Retinal pigment epithelial cell (primary cell): ENCODE results near the gene HSPBP1.

Source experiments
- DNase-seq: peaks from one replicate; pipeline ENCODE4 v3.0.0-alpha.2; 2010; ENCODE audit warnings: low read depth
- H3K4me3 ChIP-seq: 2 replicates; pipeline ENCODE4 v1.5.1; 2011; ENCODE audit warnings: mild to moderate bottlenecking, low read length, control low read depth, moderate library complexity
- CTCF ChIP-seq: conservative IDR thresholded peaks from 2 replicates; pipeline ENCODE4 v1.5.1; 2011; ENCODE audit warnings: low read depth, low read length, control low read depth, inconsistent platforms

The HSPBP1 gene

GRCh38 chr19:55278391-55279135, 1.3 kb downstream of the HSPBP1 start:
- DNase-seq, result no peak
- no peak for TF ChIP-seq CTCF
- peak overlapping the region; percentile 96 for H3K4me3 ChIP-seq

GRCh38 chr19:55277494-55277893, 2.4 kb downstream of the HSPBP1 start:
- no peak overlapping the region for H3K4me3 ChIP-seq
- no peak for TF ChIP-seq CTCF
- DNase-seq, result no peak

- no peak overlapping the region for H3K4me3 ChIP-seq
- DNase-seq, result no peak
- no peak for TF ChIP-seq CTCF
These were observed 3.0 kb downstream of the HSPBP1 start for GRCh38 chr19:55276720-55277430.

GRCh38 chr19:55275851-55276719, 3.8 kb downstream of the HSPBP1 start:
- TF ChIP-seq CTCF, result no peak
- no peak overlapping the region for H3K4me3 ChIP-seq
- DNase-seq, result no peak

- no peak for DNase-seq
- no peak overlapping the region for H3K4me3 ChIP-seq
- no peak for TF ChIP-seq CTCF
These were observed 5.8 kb downstream of the HSPBP1 start for GRCh38 chr19:55273978-55274707.

- DNase-seq, result no peak
- H3K4me3 ChIP-seq, result no peak overlapping the region
- TF ChIP-seq CTCF, result no peak
These were observed 7.8 kb downstream of the HSPBP1 start for GRCh38 chr19:55272142-55272541.
